ENCODE data around the gene DSC3.
A peak's percentile ranks its signal among the peaks of the same experiment; 100 is the strongest.

The DSC3 gene

DNA sequence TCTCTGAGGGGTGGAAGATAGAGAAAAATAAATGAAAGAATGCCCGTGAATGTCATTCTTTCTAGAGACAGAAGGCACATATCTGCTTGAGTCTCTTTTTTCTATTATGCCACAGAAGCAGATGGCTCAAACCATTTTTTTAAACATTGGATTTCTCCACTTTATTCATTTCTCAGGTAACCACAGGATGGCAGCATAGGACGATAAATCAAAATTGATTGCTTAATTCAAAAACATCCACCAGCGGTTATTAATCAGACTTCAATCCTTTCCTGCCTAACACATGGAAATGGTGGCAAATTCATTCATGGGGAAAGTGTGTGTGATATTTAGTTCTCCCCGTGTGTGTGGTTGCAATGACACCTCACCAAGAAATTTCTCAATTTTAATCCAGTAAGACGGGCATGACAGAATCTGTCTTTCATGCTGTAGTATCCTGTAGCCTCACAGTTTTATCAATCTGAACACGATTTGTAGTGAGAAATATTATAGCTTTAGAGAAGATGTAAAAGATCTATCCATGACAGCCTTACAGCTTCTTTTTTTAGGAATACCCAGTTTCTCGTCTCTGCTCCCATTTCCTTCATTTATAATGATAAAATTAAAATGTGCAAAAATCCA, 72.2 kb downstream of the DSC3 start:
- no peak overlapping the region for H3K27ac ChIP-seq (ENCODE audit: low read length)
- peak; percentile 27 for DNase-seq
- H3F3A ChIP-seq (ENCODE audit: insufficient read depth, low read length): no peaks in the 10 kb centered on the region
- no peaks in the 10 kb centered on the region for H4K20me1 ChIP-seq (ENCODE audit: insufficient read depth, low read length)
- no peaks in the 10 kb centered on the region for H3K36me3 ChIP-seq (replicated peaks; ENCODE audit: insufficient read depth, low read length)
- no peak overlapping the region for H3K4me3 ChIP-seq (ENCODE audit: low read length)
- no peaks in the 10 kb centered on the region for H3K79me2 ChIP-seq (ENCODE audit: low read length)
- no peaks in the 10 kb centered on the region for H3K9me2 ChIP-seq (replicated peaks; ENCODE audit: insufficient read depth, low read length)
- no peak overlapping the region for H2AFZ ChIP-seq (ENCODE audit: low read length)
- no peaks in the 10 kb centered on the region for H3K9me3 ChIP-seq (replicated peaks; ENCODE audit: insufficient read depth, low read length)
- no peaks in the 10 kb centered on the region for H3K4me1 ChIP-seq (ENCODE audit: low read length)
- no peak for TF ChIP-seq EZH2phosphoT487 (IDR thresholded peaks at IDR 0.05; ENCODE audit: low read length)
- TF ChIP-seq, protein P1, sequence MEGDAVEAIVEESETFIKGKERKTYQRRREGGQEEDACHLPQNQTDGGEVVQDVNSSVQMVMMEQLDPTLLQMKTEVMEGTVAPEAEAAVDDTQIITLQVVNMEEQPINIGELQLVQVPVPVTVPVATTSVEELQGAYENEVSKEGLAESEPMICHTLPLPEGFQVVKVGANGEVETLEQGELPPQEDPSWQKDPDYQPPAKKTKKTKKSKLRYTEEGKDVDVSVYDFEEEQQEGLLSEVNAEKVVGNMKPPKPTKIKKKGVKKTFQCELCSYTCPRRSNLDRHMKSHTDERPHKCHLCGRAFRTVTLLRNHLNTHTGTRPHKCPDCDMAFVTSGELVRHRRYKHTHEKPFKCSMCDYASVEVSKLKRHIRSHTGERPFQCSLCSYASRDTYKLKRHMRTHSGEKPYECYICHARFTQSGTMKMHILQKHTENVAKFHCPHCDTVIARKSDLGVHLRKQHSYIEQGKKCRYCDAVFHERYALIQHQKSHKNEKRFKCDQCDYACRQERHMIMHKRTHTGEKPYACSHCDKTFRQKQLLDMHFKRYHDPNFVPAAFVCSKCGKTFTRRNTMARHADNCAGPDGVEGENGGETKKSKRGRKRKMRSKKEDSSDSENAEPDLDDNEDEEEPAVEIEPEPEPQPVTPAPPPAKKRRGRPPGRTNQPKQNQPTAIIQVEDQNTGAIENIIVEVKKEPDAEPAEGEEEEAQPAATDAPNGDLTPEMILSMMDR (IDR thresholded peaks at IDR 0.05; ENCODE audit: low read length): peak; percentile 48
- no peak for TF ChIP-seq EZH2 (optimal IDR thresholded peaks at IDR 0.05; ENCODE audit: low read depth, low read length)
- no peak overlapping the region for H3K9ac ChIP-seq (ENCODE audit: low read length)
- H3K4me2 ChIP-seq (ENCODE audit: low read depth, low read length): no peak overlapping the region
- no peaks in the 10 kb centered on the region for H3K27me3 ChIP-seq (replicated peaks; ENCODE audit: insufficient read depth, low read length)

DNA sequence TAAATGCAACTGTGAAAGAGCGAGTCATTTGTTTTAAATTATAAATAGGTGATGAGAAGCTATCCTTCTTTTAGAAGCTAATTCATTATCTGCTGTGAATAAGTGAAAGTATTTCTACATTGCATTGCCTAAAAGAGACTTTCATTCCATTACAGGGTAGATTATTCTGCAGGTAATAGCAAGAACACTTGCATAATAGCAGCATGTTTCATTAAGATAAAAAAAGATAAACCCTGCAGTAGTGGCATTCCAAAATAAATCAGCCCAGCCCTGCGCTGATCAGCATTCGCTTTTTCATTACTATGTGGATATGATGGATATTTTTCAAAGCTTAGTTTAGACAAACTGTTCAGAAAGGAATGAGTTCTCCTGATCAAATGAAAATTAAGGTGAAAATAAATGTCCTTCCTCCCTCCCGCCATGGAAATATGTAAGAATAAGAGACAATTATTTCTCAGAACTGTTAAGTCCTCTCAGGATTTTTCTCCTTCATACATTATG, 72.8 kb downstream of the DSC3 start:
- Histone ChIP-seq H2AFZ (ENCODE audit: low read length) (no peak overlapping the region), H3K9ac (ENCODE audit: low read length) (no peak overlapping the region), H3K4me3 (ENCODE audit: low read length) (no peak overlapping the region), H3K27ac (ENCODE audit: low read length) (no peak overlapping the region), H4K20me1 (ENCODE audit: insufficient read depth, low read length) (no peaks in the 10 kb centered on the region), H3K4me2 (ENCODE audit: low read depth, low read length) (no peak overlapping the region), H3F3A (ENCODE audit: insufficient read depth, low read length) (no peaks in the 10 kb centered on the region), H3K27me3 (replicated peaks; ENCODE audit: insufficient read depth, low read length) (no peaks in the 10 kb centered on the region), H3K36me3 (replicated peaks; ENCODE audit: insufficient read depth, low read length) (no peaks in the 10 kb centered on the region), H3K79me2 (ENCODE audit: low read length) (no peaks in the 10 kb centered on the region), H3K9me2 (replicated peaks; ENCODE audit: insufficient read depth, low read length) (no peaks in the 10 kb centered on the region), H3K9me3 (replicated peaks; ENCODE audit: insufficient read depth, low read length) (no peaks in the 10 kb centered on the region), H3K4me1 (ENCODE audit: low read length) (no peaks in the 10 kb centered on the region)
- no peak for TF ChIP-seq EZH2 (optimal IDR thresholded peaks at IDR 0.05; ENCODE audit: low read depth, low read length)
- TF ChIP-seq, protein P1 (IDR thresholded peaks at IDR 0.05; ENCODE audit: low read length): no peak
- no peak for TF ChIP-seq EZH2phosphoT487 (IDR thresholded peaks at IDR 0.05; ENCODE audit: low read length)
- DNase-seq: no peak

DNA sequence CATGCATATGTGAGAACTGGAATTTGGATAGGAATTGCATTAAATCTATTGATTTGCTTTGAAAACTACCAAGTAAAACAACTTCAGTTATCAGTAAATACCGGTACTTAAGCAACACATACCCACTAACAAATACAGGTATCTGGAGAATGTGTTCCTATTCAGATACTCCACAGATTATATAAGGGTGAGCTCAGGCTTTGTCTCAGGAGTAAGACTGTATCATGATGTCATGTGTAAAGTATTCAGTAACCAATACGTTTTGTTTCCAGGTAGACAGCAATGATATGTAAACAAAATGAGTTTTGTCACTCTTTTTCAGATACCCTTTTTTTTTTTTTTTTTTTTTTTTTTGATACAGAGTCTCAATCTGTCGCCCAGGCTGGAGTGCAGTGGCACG, 74.8 kb downstream of the DSC3 start:
- H4K20me1 ChIP-seq (ENCODE audit: insufficient read depth, low read length): no peaks in the 10 kb centered on the region
- no peaks in the 10 kb centered on the region for H3K9me2 ChIP-seq (replicated peaks; ENCODE audit: insufficient read depth, low read length)
- H3K27me3 ChIP-seq (replicated peaks; ENCODE audit: insufficient read depth, low read length): no peaks in the 10 kb centered on the region
- H2AFZ ChIP-seq (ENCODE audit: low read length): no peak overlapping the region
- H3F3A ChIP-seq (ENCODE audit: insufficient read depth, low read length): no peaks in the 10 kb centered on the region
- no peaks in the 10 kb centered on the region for H3K79me2 ChIP-seq (ENCODE audit: low read length)
- H3K4me2 ChIP-seq (ENCODE audit: low read depth, low read length): no peak overlapping the region
- H3K4me1 ChIP-seq (ENCODE audit: low read length): no peaks in the 10 kb centered on the region
- no peaks in the 10 kb centered on the region for H3K36me3 ChIP-seq (replicated peaks; ENCODE audit: insufficient read depth, low read length)
- H3K27ac ChIP-seq (ENCODE audit: low read length): no peak overlapping the region
- no peak for DNase-seq
- no peak overlapping the region for H3K4me3 ChIP-seq (ENCODE audit: low read length)
- no peak for TF ChIP-seq EZH2 (optimal IDR thresholded peaks at IDR 0.05; ENCODE audit: low read depth, low read length)
- TF ChIP-seq EZH2phosphoT487 (IDR thresholded peaks at IDR 0.05; ENCODE audit: low read length): no peak
- TF ChIP-seq, protein P1 (IDR thresholded peaks at IDR 0.05; ENCODE audit: low read length): no peak
- H3K9me3 ChIP-seq (replicated peaks; ENCODE audit: insufficient read depth, low read length): no peaks in the 10 kb centered on the region
- no peak overlapping the region for H3K9ac ChIP-seq (ENCODE audit: low read length)
